Uterus (tissue), 4 donors: ENCODE measurements around the gene DIO3. TPM values are rescaled to one million over a fixed set of nuclear protein-coding genes. Genes with fewer than 3 reads are reported as not detected.

Experiments
- DNase-seq, 2 donors: peaks; one replicate each; pipeline ENCODE4 v3.0.0-alpha.2; 2019 to 2020
- H3K27ac ChIP-seq, 2 donors: fragments of 200-600 bp; sonication (generic); 1 replicate in 1 of 2; 2 replicates in 1 of 2; pipeline ENCODE4 v1.5.1; 2016 to 2018
- H3K27me3 ChIP-seq, 2 donors: fragments of 200-600 bp; sonication (generic); one replicate each; pipeline ENCODE4 v1.5.1; 2018 to 2019; ENCODE audit warnings: control low read depth in 1 of 2
- H3K36me3 ChIP-seq, 2 donors: fragments of 200-600 bp; sonication (generic); one replicate each; pipeline ENCODE4 v1.5.1; 2019; ENCODE audit warnings: control low read depth in 1 of 2
- H3K4me1 ChIP-seq, 2 donors: fragments of 200-600 bp; sonication (generic); one replicate each; pipeline ENCODE4 v1.5.1; 2018 to 2019; ENCODE audit warnings: control low read depth in 1 of 2
- H3K4me3 ChIP-seq, 2 donors: fragments of 200-600 bp; sonication (generic); 1 replicate in 1 of 2; 2 replicates in 1 of 2; pipeline ENCODE4 v1.5.1; 2018 to 2019; ENCODE audit warnings: mild to moderate bottlenecking in 1 of 2
- H3K9me3 ChIP-seq, 2 donors: fragments of 200-600 bp; sonication (generic); one replicate each; pipeline ENCODE4 v1.5.1; 2019; ENCODE audit warnings: control low read depth in 1 of 2
- POLR2A ChIP-seq, 2 donors: fragments of 450-650 bp; IDR thresholded peaks; one replicate each; pipeline ENCODE4 v1.6.1; 2016; ENCODE audit warnings: antibody characterized with exemption in 2 of 2, mild to moderate bottlenecking in 1 of 2, moderate library complexity in 1 of 2
- intact Hi-C: fragments of 100-400 bp; cut with DNase I; formaldehyde crosslinking; loops from one replicate; pipeline ENCODE4 v1.15.1; 2023; ENCODE audit warnings: low total_unique reads
- total RNA-seq, 4 donors: library from RNA; depleted of rRNA in 3 of 4; stranded (reverse); fragments of >200 nt in 3 of 4; gene quantifications; one replicate each; pipeline versions ENCODE4 v1.1.0 to v1.2.4, GENCODE V29; 2014 to 2023
- TF ChIP-seq, protein P1 (sequence below), 4 experiments: fragments of 200-600 bp in 2 of 4; fragments of 450-650 bp in 2 of 4; sonication (generic) in 2 of 4; IDR thresholded peaks; one replicate each; pipeline ENCODE4 v1.5.1; 2016 to 2019; ENCODE audit warnings: antibody characterized with exemption in 4 of 4, mild to moderate bottlenecking in 2 of 4, moderate library complexity in 1 of 4
- donor health status: DM: yes; HTN: yes; CAD: no.

The DIO3 gene
- total RNA-seq, 4 donors from 2014 or later = 0.26 to 9.0 (median 5.5) TPM

- no peak for DNase-seq
- Histone ChIP-seq H3K27me3 (no peaks in the 10 kb centered on the region), H3K36me3 (no peaks in the 10 kb centered on the region), H3K4me1 (no peaks in the 10 kb centered on the region), H3K4me3 (no peak overlapping the region), H3K9me3 (no peaks in the 10 kb centered on the region), H3K27ac (no peak overlapping the region)
- intact Hi-C loops = no loop called here
- TF ChIP-seq, protein P1, sequence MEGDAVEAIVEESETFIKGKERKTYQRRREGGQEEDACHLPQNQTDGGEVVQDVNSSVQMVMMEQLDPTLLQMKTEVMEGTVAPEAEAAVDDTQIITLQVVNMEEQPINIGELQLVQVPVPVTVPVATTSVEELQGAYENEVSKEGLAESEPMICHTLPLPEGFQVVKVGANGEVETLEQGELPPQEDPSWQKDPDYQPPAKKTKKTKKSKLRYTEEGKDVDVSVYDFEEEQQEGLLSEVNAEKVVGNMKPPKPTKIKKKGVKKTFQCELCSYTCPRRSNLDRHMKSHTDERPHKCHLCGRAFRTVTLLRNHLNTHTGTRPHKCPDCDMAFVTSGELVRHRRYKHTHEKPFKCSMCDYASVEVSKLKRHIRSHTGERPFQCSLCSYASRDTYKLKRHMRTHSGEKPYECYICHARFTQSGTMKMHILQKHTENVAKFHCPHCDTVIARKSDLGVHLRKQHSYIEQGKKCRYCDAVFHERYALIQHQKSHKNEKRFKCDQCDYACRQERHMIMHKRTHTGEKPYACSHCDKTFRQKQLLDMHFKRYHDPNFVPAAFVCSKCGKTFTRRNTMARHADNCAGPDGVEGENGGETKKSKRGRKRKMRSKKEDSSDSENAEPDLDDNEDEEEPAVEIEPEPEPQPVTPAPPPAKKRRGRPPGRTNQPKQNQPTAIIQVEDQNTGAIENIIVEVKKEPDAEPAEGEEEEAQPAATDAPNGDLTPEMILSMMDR (IDR thresholded peaks at IDR 0.05) = no peak
- no peak for TF ChIP-seq POLR2A (IDR thresholded peaks at IDR 0.05)
Observed at GRCh38 chr14:101586531-101587430, 25.5 kb downstream of the DIO3 start.

- no peaks in the 10 kb centered on the region for H3K4me1 ChIP-seq
- TF ChIP-seq, protein P1 (IDR thresholded peaks at IDR 0.05) = no peak
- no peak for TF ChIP-seq POLR2A (IDR thresholded peaks at IDR 0.05)
- no peak overlapping the region for H3K4me3 ChIP-seq
- no peak overlapping the region for H3K27ac ChIP-seq
- DNase-seq = no peak
- intact Hi-C loops = no loop called here
- no peaks in the 10 kb centered on the region for H3K9me3 ChIP-seq
- no peaks in the 10 kb centered on the region for H3K36me3 ChIP-seq
- no peaks in the 10 kb centered on the region for H3K27me3 ChIP-seq
Observed at GRCh38 chr14:101587441-101587911, 26.2 kb downstream of the DIO3 start.

- Histone ChIP-seq H3K9me3 (no peaks in the 10 kb centered on the region), H3K4me1 (no peaks in the 10 kb centered on the region), H3K4me3 (no peak overlapping the region), H3K27ac (no peak overlapping the region), H3K27me3 (no peaks in the 10 kb centered on the region), H3K36me3 (no peaks in the 10 kb centered on the region)
- DNase-seq = no peak
- intact Hi-C loops = no loop called here
- TF ChIP-seq, protein P1 (IDR thresholded peaks at IDR 0.05) = no peak
- TF ChIP-seq POLR2A (IDR thresholded peaks at IDR 0.05) = no peak
Observed at GRCh38 chr14:101588286-101588975, 27.1 kb downstream of the DIO3 start.

DNA sequence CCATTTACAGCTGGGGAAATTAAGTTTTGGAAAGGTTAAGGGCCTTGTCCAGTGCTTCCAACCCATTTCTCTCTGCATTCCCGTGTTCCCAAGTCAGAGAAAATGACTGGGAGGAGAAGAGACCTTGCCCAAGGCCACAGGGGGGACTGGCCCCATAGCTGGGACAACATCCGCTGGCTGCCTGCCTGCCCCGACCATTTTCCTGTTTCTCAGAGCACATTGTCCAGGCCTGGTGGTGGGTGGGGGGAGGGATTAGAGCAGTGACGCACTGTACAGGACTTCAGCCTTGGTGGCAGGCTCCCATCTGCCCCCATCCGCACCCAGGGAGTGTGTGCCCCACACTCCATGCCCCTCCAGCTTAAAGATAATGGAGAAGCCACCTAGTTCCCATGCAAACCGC is 27.7 kb downstream of the DIO3 start:
- no peak overlapping the region for H3K27ac ChIP-seq
- H3K9me3 ChIP-seq = no peaks in the 10 kb centered on the region
- no peaks in the 10 kb centered on the region for H3K27me3 ChIP-seq
- H3K4me3 ChIP-seq = no peak overlapping the region
- no peak for DNase-seq
- TF ChIP-seq POLR2A (IDR thresholded peaks at IDR 0.05) = no peak
- TF ChIP-seq, protein P1 (IDR thresholded peaks at IDR 0.05) = no peak
- intact Hi-C loops = no loop called here
- H3K36me3 ChIP-seq = no peaks in the 10 kb centered on the region
- H3K4me1 ChIP-seq = no peaks in the 10 kb centered on the region

- TF ChIP-seq, protein P1 (IDR thresholded peaks at IDR 0.05) = no peak
- TF ChIP-seq POLR2A (IDR thresholded peaks at IDR 0.05) = no peak
- Histone ChIP-seq H3K4me3 (no peak overlapping the region), H3K4me1 (no peaks in the 10 kb centered on the region), H3K27ac (no peak overlapping the region), H3K27me3 (no peaks in the 10 kb centered on the region), H3K9me3 (no peaks in the 10 kb centered on the region), H3K36me3 (no peaks in the 10 kb centered on the region)
- no peak for DNase-seq
- intact Hi-C loops = no loop called here
Observed at GRCh38 chr14:101589486-101590015, 28.3 kb downstream of the DIO3 start.
